H1 (cell line): ENCODE measurements around the gene DENND4A. TPM values are rescaled to one million over a fixed set of nuclear protein-coding genes. Genes with fewer than 3 reads are reported as not detected.
"Not testable (repeated sequence)": the region's sequence is repeated elsewhere in the genome, so short reads cannot be mapped to it uniquely, and the experiment has no call there.

Source experiments
- CTCF ChIA-PET: fragments of 300-600 bp; sonication (Branson Sonifier 250); formaldehyde crosslinking; loops from one replicate; lab custom pipeline; 2021; ENCODE audit not compliant: partially characterized antibody; lab: Charles Lee
- POLR2A ChIA-PET: fragments of 300-600 bp; sonication (Branson Sonifier 250); formaldehyde crosslinking; loops from one replicate; lab custom pipeline; 2021; ENCODE audit warnings: inconsistent platforms; ENCODE audit not compliant: partially characterized antibody; lab: Charles Lee
- DNase-seq, 2 experiments: peaks; one replicate each; pipeline versions ENCODE4 v3.0.0 to v3.0.0-alpha.2; 2010 to 2022; ENCODE audit warnings: low spot score in 2 of 2, low read depth in 1 of 2, mixed read lengths in 1 of 2
- FAIRE-seq: peaks from 2 replicates; lab custom pipeline; 2011; peaks lifted over from hg19 to GRCh38; lab: Jason Lieb, UNC
- H2AFZ ChIP-seq: 2 replicates; pipeline ENCODE4 v1.8.1; 2012; ENCODE audit warnings: low read length, inconsistent platforms
- H2AK5ac ChIP-seq: 2 replicates; pipeline ENCODE4 v1.6.1; 2013; ENCODE audit warnings: low read depth, low read length
- H2BK120ac ChIP-seq: replicated peaks from 2 replicates; pipeline ENCODE3; 2013; ENCODE audit warnings: low read depth, low read length, inconsistent platforms
- H2BK12ac ChIP-seq: 2 replicates; pipeline ENCODE4 v1.6.1; 2013; ENCODE audit warnings: low read depth, low read length
- H2BK15ac ChIP-seq: 2 replicates; pipeline ENCODE4 v1.6.1; 2013; ENCODE audit warnings: low read length
- H2BK20ac ChIP-seq: 2 replicates; pipeline ENCODE4 v1.6.1; 2013; ENCODE audit warnings: low read length
- H2BK5ac ChIP-seq: 2 replicates; pipeline ENCODE4 v1.6.1; 2013; ENCODE audit warnings: low read depth, low read length
- H3K14ac ChIP-seq: 2 replicates; pipeline ENCODE4 v1.6.1; 2013; ENCODE audit warnings: inconsistent platforms; ENCODE audit not compliant: insufficient read length
- H3K18ac ChIP-seq: 2 replicates; pipeline ENCODE4 v1.6.1; 2013; ENCODE audit warnings: low read length; ENCODE audit errors: extremely low read depth
- H3K23ac ChIP-seq: 2 replicates; pipeline ENCODE4 v1.6.1; 2013; ENCODE audit warnings: inconsistent platforms; ENCODE audit not compliant: insufficient read length
- H3K23me2 ChIP-seq: 2 replicates; pipeline ENCODE4 v1.6.1; 2013; ENCODE audit warnings: low read depth, low read length
- H3K27ac ChIP-seq: 2 replicates; pipeline ENCODE4 v1.6.1; 2011; ENCODE audit warnings: low read depth, low read length, inconsistent platforms
- H3K27me3 ChIP-seq, 4 experiments: replicated peaks in 1 of 4; 1 replicate in 1 of 4; 2 replicates in 3 of 4; pipeline versions ENCODE4 v1.6.1 to v1.8.1; 2011 to 2013; ENCODE audit warnings: low read length in 3 of 4, mild to moderate bottlenecking in 3 of 4, inconsistent platforms in 2 of 4, mixed read lengths in 2 of 4, moderate library complexity in 1 of 4; ENCODE audit not compliant: control insufficient read depth in 3 of 4, insufficient read depth in 3 of 4; ENCODE audit errors: extremely low read depth in 1 of 4
- H3K36me3 ChIP-seq, 4 experiments: 2 replicates each; pipeline versions ENCODE4 v1.6.1 to v1.8.1; 2011 to 2013; ENCODE audit warnings: mild to moderate bottlenecking in 4 of 4, low read length in 3 of 4, moderate library complexity in 2 of 4, control low read depth in 1 of 4, inconsistent platforms in 1 of 4; ENCODE audit not compliant: insufficient read depth in 4 of 4, control insufficient read depth in 2 of 4
- H3K4ac ChIP-seq: replicated peaks from 2 replicates; pipeline ENCODE3; 2013; ENCODE audit warnings: low read length, low read depth, mixed read lengths, inconsistent platforms; ENCODE audit not compliant: insufficient read length
- H3K4me1 ChIP-seq, 4 experiments: replicated peaks in 1 of 4; 1 replicate in 1 of 4; 2 replicates in 3 of 4; pipeline versions ENCODE4 v1.6.1 to v1.8.1; 2011 to 2013; ENCODE audit warnings: low read length in 3 of 4, inconsistent platforms in 2 of 4, mixed read lengths in 1 of 4; ENCODE audit not compliant: insufficient read depth in 4 of 4, control insufficient read depth in 3 of 4
- H3K4me2 ChIP-seq, 2 experiments: 2 replicates each; pipeline versions ENCODE4 v1.6.1 to v1.8.1; 2011 to 2013; ENCODE audit warnings: low read depth in 2 of 2, low read length in 2 of 2, control low read depth in 1 of 2, inconsistent platforms in 1 of 2, mild to moderate bottlenecking in 1 of 2; ENCODE audit not compliant: insufficient read depth in 1 of 2
- H3K4me3 ChIP-seq, 4 experiments: fragments of 200-600, 300-600 bp in 1 of 4; sonication (generic), shearing (Covaris generic), sonication (Bioruptor Twin) in 1 of 4; 2 replicates each; pipeline versions ENCODE4 v1.5.1 to v1.8.1; 2011 to 2016; ENCODE audit warnings: low read length in 4 of 4, low read depth in 3 of 4, control low read depth in 2 of 4, inconsistent platforms in 2 of 4, mild to moderate bottlenecking in 2 of 4, mixed read lengths in 1 of 4, moderate library complexity in 1 of 4; ENCODE audit not compliant: insufficient read depth in 2 of 4; ENCODE audit errors: extremely low read depth in 1 of 4
- H3K56ac ChIP-seq: replicated peaks from 2 replicates; pipeline ENCODE3; 2013; ENCODE audit warnings: low read depth, mild to moderate bottlenecking, mixed read lengths, low read length, inconsistent platforms; ENCODE audit not compliant: insufficient read length
- H3K79me1 ChIP-seq: 2 replicates; pipeline ENCODE4 v1.6.1; 2013; ENCODE audit warnings: low read depth, low read length, control low read depth
- H3K79me2 ChIP-seq, 2 experiments: 2 replicates each; pipeline versions ENCODE4 v1.6.1 to v1.8.1; 2012 to 2013; ENCODE audit warnings: low read length in 2 of 2, mild to moderate bottlenecking in 2 of 2, inconsistent platforms in 1 of 2; ENCODE audit not compliant: insufficient read depth in 2 of 2, control insufficient read depth in 1 of 2
- H3K9ac ChIP-seq, 4 experiments: replicated peaks in 1 of 4; 1 replicate in 1 of 4; 2 replicates in 3 of 4; pipeline versions ENCODE4 v1.6.1 to v1.8.1; 2011 to 2013; ENCODE audit warnings: low read depth in 3 of 4, low read length in 3 of 4, control low read depth in 2 of 4, mild to moderate bottlenecking in 2 of 4, moderate library complexity in 2 of 4, inconsistent platforms in 1 of 4; ENCODE audit errors: extremely low read depth in 1 of 4
- H3K9me3 ChIP-seq, 2 experiments: 2 replicates each; pipeline versions ENCODE4 v1.6.1 to v1.8.1; 2012 to 2013; ENCODE audit warnings: mild to moderate bottlenecking in 2 of 2, moderate library complexity in 2 of 2, control low read depth in 1 of 2, inconsistent platforms in 1 of 2, low read depth in 1 of 2, low read length in 1 of 2, mixed read lengths in 1 of 2; ENCODE audit not compliant: insufficient read depth in 2 of 2
- H4K20me1 ChIP-seq, 2 experiments: replicated peaks in 1 of 2; 2 replicates each; pipeline versions ENCODE3 to v1.8.1; 2011 to 2013; ENCODE audit warnings: inconsistent platforms in 2 of 2, low read length in 2 of 2, mild to moderate bottlenecking in 1 of 2; ENCODE audit not compliant: insufficient read depth in 2 of 2, control insufficient read depth in 1 of 2
- H4K5ac ChIP-seq: 2 replicates; pipeline ENCODE4 v1.6.1; 2013; ENCODE audit warnings: low read length, low read depth, mixed read lengths, inconsistent platforms; ENCODE audit not compliant: insufficient read length
- H4K8ac ChIP-seq: 2 replicates; pipeline ENCODE4 v1.8.0; 2013; ENCODE audit warnings: mild to moderate bottlenecking, moderate library complexity, low read length, inconsistent platforms; ENCODE audit not compliant: insufficient read depth; ENCODE audit errors: extremely low read depth
- H4K91ac ChIP-seq: replicated peaks from 2 replicates; pipeline ENCODE3; 2013; ENCODE audit warnings: low read length, mixed read lengths, inconsistent platforms; ENCODE audit not compliant: insufficient read length
- WGBS, 2 experiments: shearing (Covaris generic) in 1 of 2; methylation state at CpG; one replicate each; pipeline versions ENCODE4 v1.1.6 to v1.1.7; 2013 to 2015; ENCODE audit warnings: low lambda C conversion rate in 2 of 2, mixed read lengths in 2 of 2, inconsistent platforms in 1 of 2, low coverage in 1 of 2, missing lambda C conversion rate in 1 of 2; ENCODE audit not compliant: insufficient replicate concordance in 2 of 2, insufficient coverage in 1 of 2, insufficient read length in 1 of 2; ENCODE audit errors: extremely low coverage in 1 of 2, missing lambda C conversion rate in 1 of 2; 5-methylcytosine and 5-hydroxymethylcytosine counted together
- polyA plus RNA-seq, 7 experiments: library from polyadenylated mRNA; depleted of rRNA in 3 of 7; stranded (reverse) in 5 of 7; unstranded in 2 of 7; fragments of >200 nt in 5 of 7; fragments of 200-250 nt in 2 of 7; gene quantifications; 1 replicate in 5 of 7; 2 replicates in 1 of 7; 4 replicates in 1 of 7; pipeline versions ENCODE4 v1.2.1 to v1.2.3, GENCODE V29; 2011 to 2013; ENCODE audit warnings: missing spikeins in 2 of 7, mixed read lengths in 2 of 7
- total RNA-seq: library from RNA; stranded (reverse); fragmentation: NEBNext Ultra II Directional; extraction: Animal tissue kit (Norgen Biotek cat#: 25700); gene quantifications from 2 replicates; pipeline ENCODE4 v1.2.1, GENCODE V29; 2021

DENND4A gene
- total and polyA plus RNA-seq, 2 of the 8 experiments (the other 6 are each of a cell fraction or from before 2014, with no cell fraction given), result 1.3 to 4.7 TPM

DNA sequence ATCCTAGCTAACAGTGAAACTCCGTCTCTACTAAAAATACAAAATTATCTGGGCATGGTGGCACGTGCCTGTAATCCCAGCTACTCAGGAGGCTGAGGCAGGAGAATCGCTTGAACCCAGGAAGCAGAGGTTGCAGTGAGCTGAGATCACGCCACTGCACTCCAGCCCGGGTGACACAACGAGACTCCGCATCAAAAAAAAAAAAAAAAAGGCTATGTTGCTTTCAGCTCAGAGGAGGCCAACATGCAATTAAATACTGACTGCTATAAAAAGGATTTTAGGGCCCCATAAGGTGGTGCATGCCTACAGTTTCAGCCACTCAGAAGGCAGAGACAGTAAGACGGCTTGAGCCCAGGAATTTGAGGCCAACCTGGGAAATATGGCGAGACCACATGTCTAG lies 13.4 kb downstream of the DENND4A start:
- not testable (repeated sequence) for H3K4ac ChIP-seq, FAIRE-seq
- CTCF ChIA-PET, result interaction anchor here (0.5 to 1.0 kb wide), 3 partner anchors 45 to 561 kb away, joined by 3 to 5 read pairs (median 3); no protein-coding TSS in a partner anchor

More for the DNA sequence above, 13.4 kb downstream of the DENND4A start:
- H2BK15ac ChIP-seq, H3K18ac ChIP-seq, H3K56ac ChIP-seq, H2BK20ac ChIP-seq, H2BK5ac ChIP-seq, H3K79me1 ChIP-seq, H3K9me3 ChIP-seq, H3K4me2 ChIP-seq, DNase-seq, H3K14ac ChIP-seq, H3K9ac ChIP-seq, H2AFZ ChIP-seq, H2BK120ac ChIP-seq, POLR2A ChIA-PET, H2AK5ac ChIP-seq, H3K4me1 ChIP-seq, H3K79me2 ChIP-seq, H3K27me3 ChIP-seq, H4K20me1 ChIP-seq, H3K4me3 ChIP-seq, H3K27ac ChIP-seq, H4K91ac ChIP-seq, H4K8ac ChIP-seq, H3K23me2 ChIP-seq, H3K23ac ChIP-seq, H2BK12ac ChIP-seq, H3K36me3 ChIP-seq, H4K5ac ChIP-seq: not testable (repeated sequence)
- 88% methylated on average over 6 of the region's 9 CpGs; no CpG with 5 or more reads in 1 of the 2 experiments for WGBS, 2 experiments
